ENCODE results near the gene FAM163A. TPM values are rescaled to one million over a fixed set of nuclear protein-coding genes. Genes with fewer than 3 reads are reported as not detected.
"Not testable (repeated sequence)": the region's sequence is repeated elsewhere in the genome, so short reads cannot be mapped to it uniquely, and the experiment has no call there.

The FAM163A gene
- total and polyA plus RNA-seq, 7 donors: 0.36 to 2.4 (median 1.2) TPM; not detected in 1

DNA sequence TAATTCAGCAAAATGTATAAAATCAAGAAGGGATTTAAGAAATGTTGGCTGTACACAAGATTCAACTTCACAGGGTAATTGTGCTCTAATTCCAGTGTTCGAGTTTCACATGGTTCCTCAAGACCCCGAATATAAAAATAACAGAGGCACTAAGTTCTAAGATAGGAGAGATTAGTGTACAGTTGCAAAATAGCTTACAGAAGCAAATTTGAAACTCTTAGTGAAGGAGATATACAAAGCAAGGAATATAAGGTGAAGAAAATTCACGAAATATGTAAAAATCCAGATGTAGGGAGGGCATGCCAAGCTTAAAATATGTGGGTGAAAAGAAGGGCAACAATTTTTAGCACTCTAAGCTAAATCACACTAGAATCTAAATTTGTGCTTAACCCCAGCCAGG is 105.1 kb downstream of the FAM163A start:
- WGBS, 2 donors: 96 to 97% methylated on average over 3 of the region's 3 CpGs
- DNase-seq: no peak
- Histone ChIP-seq H3K4me3 (no peak overlapping the region), H3K36me3 (peaks cover 5 to 89% (median 44%) of the 10 kb centered on the region in 4 donors), H3K9me3 (no peaks in the 10 kb centered on the region), H3K4me1 (no peaks in the 10 kb centered on the region), H3K27me3 (no peaks in the 10 kb centered on the region), H3K27ac (no peak overlapping the region)
- TF ChIP-seq POLR2AphosphoS5 (IDR thresholded peaks at IDR 0.05): no peak
- TF ChIP-seq, protein P1, sequence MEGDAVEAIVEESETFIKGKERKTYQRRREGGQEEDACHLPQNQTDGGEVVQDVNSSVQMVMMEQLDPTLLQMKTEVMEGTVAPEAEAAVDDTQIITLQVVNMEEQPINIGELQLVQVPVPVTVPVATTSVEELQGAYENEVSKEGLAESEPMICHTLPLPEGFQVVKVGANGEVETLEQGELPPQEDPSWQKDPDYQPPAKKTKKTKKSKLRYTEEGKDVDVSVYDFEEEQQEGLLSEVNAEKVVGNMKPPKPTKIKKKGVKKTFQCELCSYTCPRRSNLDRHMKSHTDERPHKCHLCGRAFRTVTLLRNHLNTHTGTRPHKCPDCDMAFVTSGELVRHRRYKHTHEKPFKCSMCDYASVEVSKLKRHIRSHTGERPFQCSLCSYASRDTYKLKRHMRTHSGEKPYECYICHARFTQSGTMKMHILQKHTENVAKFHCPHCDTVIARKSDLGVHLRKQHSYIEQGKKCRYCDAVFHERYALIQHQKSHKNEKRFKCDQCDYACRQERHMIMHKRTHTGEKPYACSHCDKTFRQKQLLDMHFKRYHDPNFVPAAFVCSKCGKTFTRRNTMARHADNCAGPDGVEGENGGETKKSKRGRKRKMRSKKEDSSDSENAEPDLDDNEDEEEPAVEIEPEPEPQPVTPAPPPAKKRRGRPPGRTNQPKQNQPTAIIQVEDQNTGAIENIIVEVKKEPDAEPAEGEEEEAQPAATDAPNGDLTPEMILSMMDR (IDR thresholded peaks at IDR 0.05): no peak
- no peak for TF ChIP-seq EP300 (IDR thresholded peaks at IDR 0.05)
- TF ChIP-seq POLR2A (IDR thresholded peaks at IDR 0.05): no peak
- intact Hi-C loops (cut with DNase I): no loop called here

- Histone ChIP-seq H3K27ac (no peak overlapping the region), H3K9me3 (no peaks in the 10 kb centered on the region), H3K4me1 (no peaks in the 10 kb centered on the region), H3K4me3 (no peak overlapping the region), H3K27me3 (no peaks in the 10 kb centered on the region), H3K36me3 (peaks cover 0 to 84% (median 36%) of the 10 kb centered on the region in 4 donors)
- intact Hi-C loops (cut with DNase I): no loop called here
- no peak for TF ChIP-seq POLR2AphosphoS5 (IDR thresholded peaks at IDR 0.05)
- 80 to 90% methylated on average over 1 of the region's 1 CpG for WGBS, 2 donors
- DNase-seq: no peak
These were observed 110.0 kb downstream of the FAM163A start for GRCh38 chr1:179853102-179853501.

GRCh38 chr1:179855831-179856230 is 112.7 kb downstream of the FAM163A start:
- intact Hi-C loops (cut with DNase I); DNase-seq; H3K27me3 ChIP-seq; H3K27ac ChIP-seq; H3K4me1 ChIP-seq; H3K4me3 ChIP-seq; H3K9me3 ChIP-seq: not testable (repeated sequence)
- 89 to 95% methylated on average over 4 of the region's 4 CpGs for WGBS, 2 donors
- H3K36me3 ChIP-seq: peaks cover 0 to 74% (median 21%) of the 10 kb centered on the region in 4 donors

DNA sequence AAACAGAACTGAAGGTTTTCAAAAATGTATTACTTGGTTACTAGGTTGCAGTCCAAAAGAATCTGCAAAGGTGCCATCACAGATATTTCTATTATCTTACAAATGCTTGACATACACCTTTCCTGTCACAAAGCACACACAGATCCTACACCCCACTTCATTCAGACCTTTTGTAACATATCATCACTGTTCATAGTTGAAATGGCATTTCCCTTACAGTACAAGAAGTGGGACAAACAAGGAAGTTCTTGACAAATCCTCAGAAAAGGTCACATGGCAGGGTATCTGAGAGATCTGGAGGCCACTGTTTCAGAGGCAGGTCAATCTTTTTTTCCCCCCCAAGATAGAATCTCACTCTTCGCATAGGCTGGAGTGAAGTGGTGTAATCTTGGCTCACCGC is 113.2 kb downstream of the FAM163A start:
- Histone ChIP-seq H3K36me3 (peaks cover 0 to 71% (median 17%) of the 10 kb centered on the region in 4 donors), H3K9me3 (no peaks in the 10 kb centered on the region), H3K4me3 (no peak overlapping the region), H3K4me1 (no peaks in the 10 kb centered on the region), H3K27ac (no peak overlapping the region), H3K27me3 (no peaks in the 10 kb centered on the region)
- DNase-seq: no peak
- intact Hi-C loops (cut with DNase I): no loop called here
- TF ChIP-seq EP300 (IDR thresholded peaks at IDR 0.05) (no peak), POLR2A (IDR thresholded peaks at IDR 0.05) (no peak)
- 92 to 97% methylated on average over 2 of the region's 2 CpGs for WGBS, 2 donors

DNA sequence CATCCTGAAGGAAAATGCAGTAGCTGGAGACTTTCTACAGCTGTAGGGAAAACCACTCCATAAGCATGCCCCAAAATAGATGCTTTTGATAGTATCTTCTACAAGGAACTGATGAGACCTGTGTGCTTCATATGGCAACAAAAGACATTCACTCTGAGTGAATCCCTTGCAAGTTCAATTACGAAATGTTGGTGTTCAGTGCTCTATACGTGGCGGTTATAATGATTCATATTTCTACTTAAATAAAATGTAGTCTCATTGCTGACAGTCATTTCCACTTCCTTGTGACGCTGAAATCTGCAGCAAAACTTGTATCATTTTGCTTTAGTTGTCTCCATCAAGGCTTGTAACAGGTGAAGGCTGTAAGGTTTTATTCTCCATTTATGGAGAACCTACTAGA is 113.9 kb downstream of the FAM163A start:
- no peaks in the 10 kb centered on the region for H3K4me1 ChIP-seq
- H3K36me3 ChIP-seq: peaks cover 0 to 70% (median 11%) of the 10 kb centered on the region in 4 donors

GRCh38 chr1:179860652-179861051 is 117.6 kb downstream of the FAM163A start:
- Histone ChIP-seq H3K4me1 (no peaks in the 10 kb centered on the region), H3K9me3 (no peaks in the 10 kb centered on the region), H3K27ac (no peak overlapping the region), H3K27me3 (no peaks in the 10 kb centered on the region), H3K4me3 (no peak overlapping the region), H3K36me3 (peaks cover 10 to 80% (median 14%) of the 10 kb centered on the region in 4 donors)
- intact Hi-C loops (cut with DNase I): no loop called here
- TF ChIP-seq, protein P1 (IDR thresholded peaks at IDR 0.05): no peak
- TF ChIP-seq POLR2AphosphoS5 (IDR thresholded peaks at IDR 0.05): no peak
- TF ChIP-seq EP300 (IDR thresholded peaks at IDR 0.05): no peak
- no peak for TF ChIP-seq POLR2A (IDR thresholded peaks at IDR 0.05)
- 94 to 97% methylated on average over 3 of the region's 3 CpGs for WGBS, 2 donors
- DNase-seq: no peak

More for the DNA sequence above, 113.9 kb downstream of the FAM163A start:
- intact Hi-C loops (cut with DNase I): no loop called here
- Histone ChIP-seq H3K4me3 (no peak overlapping the region), H3K27me3 (no peaks in the 10 kb centered on the region), H3K27ac (no peak overlapping the region), H3K9me3 (no peaks in the 10 kb centered on the region)
- no peak for DNase-seq
- TF ChIP-seq POLR2AphosphoS5 (IDR thresholded peaks at IDR 0.05) (no peak), EP300 (IDR thresholded peaks at IDR 0.05) (no peak), POLR2A (IDR thresholded peaks at IDR 0.05) (no peak)
- TF ChIP-seq, protein P1 (IDR thresholded peaks at IDR 0.05): no peak
- 89 to 93% methylated on average over 4 of the region's 4 CpGs for whole genome bisulfite sequencing, 2 donors
